Left lung (tissue), 10 donors: Measurements from ENCODE around the gene FMNL1. TPM values are rescaled to one million over a fixed set of nuclear protein-coding genes. Genes with fewer than 3 reads are reported as not detected.

ENCODE experiments used
- ATAC-seq: fragments of 200-7000 bp; cut with Tn5 transposase; one replicate; pipeline ENCODE4 v1.9.1; 2020; ENCODE audit warnings: moderate library complexity
- DNase-seq, 4 donors: peaks; one replicate each; pipeline ENCODE4 v3.0.0-alpha.2; 2013 to 2020
- H3K27ac ChIP-seq, 2 donors: fragments of 200-600 bp; sonication (generic) in 1 of 2; one replicate each; pipeline versions ENCODE4 v1.5.0 to v1.8.0; 2020 to 2021
- H3K27me3 ChIP-seq, 2 donors: fragments of 200-600 bp; sonication (generic) in 1 of 2; one replicate each; pipeline versions ENCODE4 v1.5.0 to v1.8.0; 2020 to 2021
- H3K36me3 ChIP-seq, 2 donors: fragments of 200-600 bp; sonication (generic) in 1 of 2; one replicate each; pipeline versions ENCODE4 v1.5.0 to v1.8.0; 2020 to 2021
- H3K4me1 ChIP-seq, 2 donors: fragments of 200-600 bp; one replicate each; pipeline ENCODE4 v1.8.0; 2021
- H3K4me3 ChIP-seq, 2 donors: fragments of 200-600 bp; sonication (generic) in 1 of 2; one replicate each; pipeline versions ENCODE4 v1.5.0 to v1.8.0; 2020 to 2021; ENCODE audit warnings: mild to moderate bottlenecking in 1 of 2
- H3K9me3 ChIP-seq, 2 donors: fragments of 200-600 bp; sonication (generic) in 1 of 2; one replicate each; pipeline versions ENCODE4 v1.5.0 to v1.8.0; 2020 to 2021
- intact Hi-C, 2 donors: fragments of 100-400 bp; cut with DNase I; formaldehyde crosslinking; loops; one replicate each; pipeline versions ENCODE4 v1.11.2 to v1.14.2; 2022
- polyA plus RNA-seq, 6 donors: library from polyadenylated mRNA; unstranded; fragments of 120-200 nt; gene quantifications; one replicate each; pipeline ENCODE4 v1.2.1, GENCODE V29; 2013; ENCODE audit not compliant: insufficient read length in 6 of 6
- total RNA-seq, 2 donors: library from RNA; stranded (reverse); fragmentation: NEBNext Ultra II Directional; extraction: Animal tissue kit (Norgen Biotek cat#: 25700); gene quantifications; one replicate each; pipeline ENCODE4 v1.2.1, GENCODE V29; 2021
- TF ChIP-seq, protein P1 (sequence below), 2 donors: fragments of 200-600 bp; sonication (generic) in 1 of 2; IDR thresholded peaks; one replicate each; pipeline versions ENCODE4 v1.5.0 to v1.8.0; 2021; ENCODE audit warnings: antibody characterized with exemption in 2 of 2
- donor health status: DM: no; HTN: yes; CAD: no.
- donor health status: DM: no; HTN: no; CAD: no.

FMNL1 gene
- total and polyA plus RNA-seq, 8 donors: 6.9 to 118 (median 9.2) TPM

DNA sequence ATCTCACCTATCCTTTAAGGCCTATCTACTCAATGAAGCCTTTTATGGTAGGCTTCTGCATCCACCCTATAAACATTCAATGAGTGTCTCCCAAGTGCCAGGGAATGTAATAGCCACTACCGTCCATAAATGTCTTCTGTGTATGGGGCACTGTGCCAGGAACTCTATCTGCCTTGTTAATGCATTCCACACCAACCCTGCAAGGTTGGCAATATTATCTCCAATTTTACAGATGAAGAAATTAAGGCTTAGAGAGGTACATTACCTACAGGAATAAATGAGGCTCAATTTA is 75.1 kb downstream of the FMNL1 start:
- TF ChIP-seq, protein P1, sequence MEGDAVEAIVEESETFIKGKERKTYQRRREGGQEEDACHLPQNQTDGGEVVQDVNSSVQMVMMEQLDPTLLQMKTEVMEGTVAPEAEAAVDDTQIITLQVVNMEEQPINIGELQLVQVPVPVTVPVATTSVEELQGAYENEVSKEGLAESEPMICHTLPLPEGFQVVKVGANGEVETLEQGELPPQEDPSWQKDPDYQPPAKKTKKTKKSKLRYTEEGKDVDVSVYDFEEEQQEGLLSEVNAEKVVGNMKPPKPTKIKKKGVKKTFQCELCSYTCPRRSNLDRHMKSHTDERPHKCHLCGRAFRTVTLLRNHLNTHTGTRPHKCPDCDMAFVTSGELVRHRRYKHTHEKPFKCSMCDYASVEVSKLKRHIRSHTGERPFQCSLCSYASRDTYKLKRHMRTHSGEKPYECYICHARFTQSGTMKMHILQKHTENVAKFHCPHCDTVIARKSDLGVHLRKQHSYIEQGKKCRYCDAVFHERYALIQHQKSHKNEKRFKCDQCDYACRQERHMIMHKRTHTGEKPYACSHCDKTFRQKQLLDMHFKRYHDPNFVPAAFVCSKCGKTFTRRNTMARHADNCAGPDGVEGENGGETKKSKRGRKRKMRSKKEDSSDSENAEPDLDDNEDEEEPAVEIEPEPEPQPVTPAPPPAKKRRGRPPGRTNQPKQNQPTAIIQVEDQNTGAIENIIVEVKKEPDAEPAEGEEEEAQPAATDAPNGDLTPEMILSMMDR (IDR thresholded peaks at IDR 0.05): no peak
- intact Hi-C loops: no loop called here
- DNase-seq (no peak), ATAC-seq (no peak)
- Histone ChIP-seq H3K36me3 (no peaks in the 10 kb centered on the region), H3K27ac (peak overlapping the region; percentile 8 to 76), H3K27me3 (no peaks in the 10 kb centered on the region), H3K4me3 (no peak overlapping the region), H3K4me1 (peaks cover 60 to 99% of the 10 kb centered on the region in 2 donors), H3K9me3 (no peaks in the 10 kb centered on the region)

Other genes with a start within 250 kb of the FMNL1 start
- 10 to 100 TPM; 20.5 to 30.8 TPM for gene DCAKD, start 170.3 kb upstream of the FMNL1 start, total RNA-seq
- gene DCAKD, start 170.3 kb upstream of the FMNL1 start, polyA plus RNA-seq: 10 to 100 TPM; 42.2 to 50.8 (median 48.1) TPM
- gene NMT1, start 160.6 kb upstream of the FMNL1 start, total RNA-seq: 100 to 1,000 TPM; 123 to 129 TPM
- gene NMT1, start 160.6 kb upstream of the FMNL1 start, polyA plus RNA-seq: 10 to 100 TPM; 59.8 to 73.2 (median 64.6) TPM
- 10 to 100 TPM; 41.0 to 49.1 TPM for gene PLCD3, start 89.4 kb upstream of the FMNL1 start, total RNA-seq
- 10 to 100 TPM; 12.5 to 20.1 (median 15.5) TPM for gene PLCD3, start 89.4 kb upstream of the FMNL1 start, polyA plus RNA-seq
- 10 to 100 TPM; 10.6 to 15.7 TPM for gene ACBD4, start 86.2 kb upstream of the FMNL1 start, total RNA-seq
- gene ACBD4, start 86.2 kb upstream of the FMNL1 start, polyA plus RNA-seq: 10 to 100 TPM; 12.5 to 15.9 (median 15.0) TPM
- 10 to 100 TPM; 27.3 to 34.6 TPM for gene HEXIM1, start 73.4 kb upstream of the FMNL1 start, total RNA-seq
- 10 to 100 TPM; 32.1 to 41.5 (median 37.1) TPM for gene HEXIM1, start 73.4 kb upstream of the FMNL1 start, polyA plus RNA-seq
- 1 to 10 TPM; 5.4 to 6.0 TPM for gene HEXIM2, start 60.0 kb upstream of the FMNL1 start, total RNA-seq
- gene HEXIM2, start 60.0 kb upstream of the FMNL1 start, polyA plus RNA-seq: 10 to 100 TPM in 3 of 6 donors, 1 to 10 TPM in 3; 7.1 to 10.9 (median 9.9) TPM
- gene SPATA32, start 40.2 kb downstream of the FMNL1 start, total RNA-seq: not detected
- gene SPATA32, start 40.2 kb downstream of the FMNL1 start, polyA plus RNA-seq: under 1 TPM; 0.13 to 0.69 (median 0.44) TPM
- gene MAP3K14, start 95.1 kb downstream of the FMNL1 start, total RNA-seq: 10 to 100 TPM; 11.3 to 13.1 TPM
- 1 to 10 TPM; 6.3 to 8.6 (median 7.2) TPM for gene MAP3K14, start 95.1 kb downstream of the FMNL1 start, polyA plus RNA-seq
- 10 to 100 TPM; 62.4 to 80.6 TPM for gene ARHGAP27, start 211.0 kb downstream of the FMNL1 start, total RNA-seq
- 10 to 100 TPM; 22.3 to 33.5 (median 26.4) TPM for gene ARHGAP27, start 211.0 kb downstream of the FMNL1 start, polyA plus RNA-seq